K562 (cell line): Measurements from ENCODE around the gene MYO3B. TPM values are rescaled to one million over a fixed set of nuclear protein-coding genes. Genes with fewer than 3 reads are reported as not detected.

Experiments used
- ATAC-seq: fragments of 200-7000 bp; cut with Tn5 transposase; 3 replicates; pipeline ENCODE4 v1.9.1; 2020; ENCODE audit warnings: moderate library complexity
- BruUV-seq: library from RNA; stranded (reverse); fragments of 400-500 nt; replicated peaks from 2 replicates; lab custom pipeline; 2021; lab: Mats Ljungman, UMichigan
- CTCF ChIA-PET: fragments of 300-600 bp; formaldehyde crosslinking; extraction: SDS; loops from one replicate; lab custom pipeline; 2021; ENCODE audit warnings: low intra/inter-chr PET ratio; lab: Yijun Ruan, JAX
- POLR2A ChIA-PET: fragments of 300-600, 350-650 bp; sonication (Branson Sonifier 250); formaldehyde crosslinking; extraction: SDS; loops from one replicate; lab custom pipeline; 2021; ENCODE audit warnings: antibody characterized with exemption, inconsistent platforms; lab: Yijun Ruan, JAX
- DNase-seq, 4 experiments: peaks; one replicate each; pipeline versions ENCODE4 v3.0.0 to v3.0.0-alpha.2; 2011 to 2018; ENCODE audit warnings: low spot score in 3 of 4, mixed read lengths in 3 of 4; ENCODE audit errors: extremely low read depth in 1 of 4
- FAIRE-seq: peaks from 2 replicates; lab custom pipeline; 2011; peaks lifted over from hg19 to GRCh38; lab: Jason Lieb, UNC
- H2AFZ ChIP-seq: 2 replicates; pipeline ENCODE4 v1.6.0; 2011; ENCODE audit warnings: low read depth, low read length, control low read depth, inconsistent platforms
- H3K27ac ChIP-seq: fragments of 200-600 bp; 3 replicates; pipeline ENCODE4 v1.8.0; 2011; ENCODE audit warnings: low read depth, mild to moderate bottlenecking, control low read depth, inconsistent platforms, low read length, moderate library complexity, mixed read lengths; ENCODE audit errors: extremely low read depth
- H3K27me3 ChIP-seq, 2 experiments: fragments of 300-600 bp in 1 of 2; 2 replicates in 1 of 2; 3 replicates in 1 of 2; pipeline versions ENCODE4 v1.6.0 to v1.8.0; 2011; ENCODE audit warnings: inconsistent platforms in 2 of 2, low read length in 2 of 2, mild to moderate bottlenecking in 1 of 2, mixed read lengths in 1 of 2, moderate library complexity in 1 of 2; ENCODE audit not compliant: control insufficient read depth in 2 of 2, insufficient read depth in 2 of 2
- H3K36me3 ChIP-seq: fragments of 300-600 bp; 3 replicates; pipeline ENCODE4 v1.8.0; 2011; ENCODE audit warnings: mild to moderate bottlenecking, low read length, inconsistent platforms; ENCODE audit not compliant: control insufficient read depth, insufficient read depth
- H3K4me1 ChIP-seq, 2 experiments: fragments of 200-600 bp in 1 of 2; replicated peaks in 1 of 2; 2 replicates in 1 of 2; 3 replicates in 1 of 2; pipeline versions ENCODE4 v1.5.1 to v1.8.0; 2011; ENCODE audit warnings: inconsistent platforms in 2 of 2, low read length in 2 of 2, mild to moderate bottlenecking in 1 of 2, mixed read lengths in 1 of 2, moderate library complexity in 1 of 2; ENCODE audit not compliant: control insufficient read depth in 2 of 2, insufficient read depth in 2 of 2
- H3K4me2 ChIP-seq: 2 replicates; pipeline ENCODE4 v1.6.1; 2011; ENCODE audit warnings: low read length, control low read depth, inconsistent platforms, mixed read lengths; ENCODE audit not compliant: insufficient read depth
- H3K4me3 ChIP-seq: fragments of 200-600 bp; sonication (generic), shearing (Covaris generic); 2 replicates; pipeline ENCODE4 v1.5.1; 2016; ENCODE audit warnings: control low read depth, inconsistent platforms
- H3K79me2 ChIP-seq: fragments of 200-600 bp; 3 replicates; pipeline ENCODE4 v1.8.0; 2011; ENCODE audit warnings: low read length, inconsistent platforms; ENCODE audit not compliant: control insufficient read depth, insufficient read depth
- H3K9ac ChIP-seq, 2 experiments: 2 replicates each; pipeline versions ENCODE4 v1.6.0 to v1.6.1; 2011; ENCODE audit warnings: low read depth in 2 of 2, low read length in 2 of 2, control low read depth in 1 of 2, inconsistent platforms in 1 of 2, mild to moderate bottlenecking in 1 of 2, mixed read lengths in 1 of 2; ENCODE audit not compliant: insufficient read depth in 1 of 2
- H3K9me1 ChIP-seq: one replicate; pipeline ENCODE4 v1.6.0; 2011; ENCODE audit warnings: inconsistent platforms, mild to moderate bottlenecking, low read length, moderate library complexity; ENCODE audit not compliant: control insufficient read depth, insufficient read depth
- H3K9me3 ChIP-seq: replicated peaks from 2 replicates; pipeline ENCODE4 v1.5.1; 2011; ENCODE audit warnings: low read depth, low read length, inconsistent platforms; ENCODE audit not compliant: control insufficient read depth, insufficient read depth
- H4K20me1 ChIP-seq: replicated peaks from 2 replicates; pipeline ENCODE4 v1.6.1; 2011; ENCODE audit warnings: low read length, inconsistent platforms, mixed read lengths; ENCODE audit not compliant: control insufficient read depth, insufficient read depth
- OTX1 ChIP-seq: fragments of 450-650 bp; formaldehyde crosslinking; IDR thresholded peaks from 2 replicates; pipeline ENCODE4 v1.4.0; 2022; ENCODE audit warnings: mild to moderate bottlenecking
- TCF7L2 ChIP-seq: fragments of 150-350 bp; IDR thresholded peaks from 2 replicates; pipeline ENCODE4 v1.6.1; 2016; ENCODE audit warnings: low read depth, mild to moderate bottlenecking, low read length, moderate library complexity
- WGBS: fragments of 100-300 bp; shearing (Covaris generic); methylation state at CpG from one replicate; pipeline ENCODE4 v1.1.6; 2016; ENCODE audit warnings: low coverage, mixed read lengths; ENCODE audit not compliant: insufficient coverage; ENCODE audit errors: missing lambda C conversion rate; 5-methylcytosine and 5-hydroxymethylcytosine counted together
- in situ Hi-C: fragments of 300-500 bp; cut with MboI; formaldehyde crosslinking; loops from 4 replicates; pipeline ENCODE4 v1.15.0; 2018; ENCODE audit warnings: inconsistent platforms, mixed read lengths
- intact Hi-C: fragments of 100-400 bp; cut with micrococcal nuclease; formaldehyde crosslinking; loops from 2 replicates; pipeline ENCODE4 v1.14.2; 2022
- polyA plus RNA-seq, 8 experiments: library from polyadenylated mRNA; depleted of rRNA in 4 of 8; stranded (reverse) in 5 of 8; unstranded in 3 of 8; fragments of >200 nt; fragmentation: Nextera tagmentation in 2 of 8; fragmentation: Illumina TruSeq in 1 of 8; extraction: Ambion mirVana in 2 of 8; extraction: Trizol in 1 of 8; gene quantifications; 2 replicates each; pipeline versions ENCODE4 v1.2.1 to v1.2.3, GENCODE V29; 2011 to 2014; ENCODE audit warnings: inconsistent platforms in 1 of 8, missing spikeins in 1 of 8
- total RNA-seq, 7 experiments: library from RNA; depleted of rRNA in 6 of 7; stranded (reverse); fragments of >200 nt in 6 of 7; fragmentation: Illumina TruSeq in 2 of 7; extraction: Trizol in 2 of 7; gene quantifications; 2 replicates each; pipeline versions ENCODE4 v1.2.1 to v1.2.3, GENCODE V29; 2011 to 2021; ENCODE audit warnings: low replicate concordance in 1 of 7
- TF ChIP-seq, protein P1 (sequence below), 3 experiments: IDR thresholded peaks in 2 of 3; conservative IDR thresholded peaks in 1 of 3; 2 replicates each; pipeline ENCODE4 v1.5.1; 2011 to 2012; ENCODE audit warnings: low read length in 3 of 3, mild to moderate bottlenecking in 3 of 3, control low read depth in 2 of 3, improper control_type of control experiment in 1 of 3, inconsistent platforms in 1 of 3, low read depth in 1 of 3, mixed read lengths in 1 of 3, moderate library complexity in 1 of 3; ENCODE audit not compliant: insufficient read depth in 2 of 3

Gene MYO3B
- total and polyA plus RNA-seq, 9 of the 15 experiments (the other 6 are each of a cell fraction or from before 2014, with no cell fraction given) = 2.7 to 6.5 (median 3.6) TPM

DNA sequence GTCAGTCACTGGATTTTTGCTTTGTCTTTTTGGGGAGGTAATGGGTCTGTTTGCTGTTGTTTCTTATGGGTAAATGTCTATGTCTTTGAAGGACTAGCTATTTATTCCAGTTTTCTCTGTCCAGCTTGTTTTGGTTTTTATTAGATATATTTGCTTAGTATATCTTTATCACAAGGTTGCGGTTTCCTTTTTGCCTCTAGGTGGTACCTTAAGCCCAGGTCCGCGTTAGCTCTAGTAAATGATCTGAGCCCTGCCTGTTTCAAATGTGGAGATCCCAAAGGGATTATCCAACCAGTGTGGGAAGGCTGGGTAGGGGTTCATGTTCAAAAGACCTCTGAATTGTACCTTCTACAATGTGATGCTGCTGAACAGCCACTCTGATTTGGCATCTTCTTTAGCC is 114.5 kb downstream of the MYO3B start:
- H4K20me1 ChIP-seq = no peaks in the 10 kb centered on the region
- no peaks in the 10 kb centered on the region for H3K36me3 ChIP-seq
- no peaks in the 10 kb centered on the region for H3K27me3 ChIP-seq
- TF ChIP-seq, protein P1, sequence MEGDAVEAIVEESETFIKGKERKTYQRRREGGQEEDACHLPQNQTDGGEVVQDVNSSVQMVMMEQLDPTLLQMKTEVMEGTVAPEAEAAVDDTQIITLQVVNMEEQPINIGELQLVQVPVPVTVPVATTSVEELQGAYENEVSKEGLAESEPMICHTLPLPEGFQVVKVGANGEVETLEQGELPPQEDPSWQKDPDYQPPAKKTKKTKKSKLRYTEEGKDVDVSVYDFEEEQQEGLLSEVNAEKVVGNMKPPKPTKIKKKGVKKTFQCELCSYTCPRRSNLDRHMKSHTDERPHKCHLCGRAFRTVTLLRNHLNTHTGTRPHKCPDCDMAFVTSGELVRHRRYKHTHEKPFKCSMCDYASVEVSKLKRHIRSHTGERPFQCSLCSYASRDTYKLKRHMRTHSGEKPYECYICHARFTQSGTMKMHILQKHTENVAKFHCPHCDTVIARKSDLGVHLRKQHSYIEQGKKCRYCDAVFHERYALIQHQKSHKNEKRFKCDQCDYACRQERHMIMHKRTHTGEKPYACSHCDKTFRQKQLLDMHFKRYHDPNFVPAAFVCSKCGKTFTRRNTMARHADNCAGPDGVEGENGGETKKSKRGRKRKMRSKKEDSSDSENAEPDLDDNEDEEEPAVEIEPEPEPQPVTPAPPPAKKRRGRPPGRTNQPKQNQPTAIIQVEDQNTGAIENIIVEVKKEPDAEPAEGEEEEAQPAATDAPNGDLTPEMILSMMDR (IDR thresholded peaks at IDR 0.05 in 2 of 3, conservative IDR thresholded peaks at IDR 0.05 in 1 of 3; ENCODE audit: insufficient read depth in 2 of 3, low read depth in 1 of 3, low read length in 3 of 3) = peak in 1 of 3 experiments; percentile 13; a peak in 1 of 6 replicates
- TF ChIP-seq TCF7L2 (no peak), OTX1 (CRISPR knock-in tag) (no peak)
- FAIRE-seq (no peak), ATAC-seq (peak; percentile 55; the same call in 1 of the 3 replicates), DNase-seq (no peak)
- in situ Hi-C loops = no loop called here
- no peak overlapping the region for H3K27ac ChIP-seq
- H3K9me1 ChIP-seq = no peaks in the 10 kb centered on the region
- H3K79me2 ChIP-seq = no peaks in the 10 kb centered on the region
- H2AFZ ChIP-seq = peak overlapping the region; percentile 35
- ChIA-PET CTCF (no interaction called here), POLR2A (interaction anchor here (0.9 to 1.1 kb wide), 3 partner anchors 10 to 41 kb away, joined by 3 to 4 read pairs (median 4); no protein-coding TSS in a partner anchor)
- H3K4me2 ChIP-seq = no peak overlapping the region
- H3K4me1 ChIP-seq = no peaks in the 10 kb centered on the region
- BruUV-seq = no TSS peak
- WGBS = 57% methylated on average over 3 of the region's 3 CpGs
- peaks cover 7% of the 10 kb centered on the region for H3K9me3 ChIP-seq
- intact Hi-C loops = no loop called here
- H3K4me3 ChIP-seq = no peak overlapping the region
- H3K9ac ChIP-seq = no peak overlapping the region
